ENCODE results near the gene KRTAP10-6.

DNA sequence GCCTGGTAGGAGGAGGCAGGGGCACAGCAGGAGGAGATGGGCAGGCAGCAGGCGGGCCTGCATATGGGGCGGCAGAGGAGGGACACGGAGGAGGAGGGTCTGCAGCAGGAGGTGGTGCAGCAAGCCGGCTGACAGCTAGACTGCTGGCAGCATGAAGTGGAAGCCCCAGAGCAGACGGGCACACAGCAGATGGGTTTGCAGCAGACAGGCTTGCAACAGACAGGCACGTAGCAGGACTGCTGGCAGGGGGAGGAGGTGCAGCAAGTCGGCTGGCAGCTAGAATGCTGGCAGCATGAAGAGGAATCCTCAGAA is 12.5 kb downstream of the KRTAP10-6 start:
- TF ChIP-seq BHLHE40 (IDR thresholded peaks at IDR 0.05; ENCODE audit: borderline replicate concordance) (no peak), ELF4 (IDR thresholded peaks at IDR 0.05) (no peak), FOXM1 (IDR thresholded peaks at IDR 0.05; ENCODE audit: borderline replicate concordance) (no peak), TARDBP (IDR thresholded peaks at IDR 0.05) (no peak), HDGF (IDR thresholded peaks at IDR 0.05; ENCODE audit: borderline replicate concordance) (no peak), SP1 (IDR thresholded peaks at IDR 0.05) (no peak), FOXK2 (IDR thresholded peaks at IDR 0.05) (no peak), L3MBTL2 (conservative IDR thresholded peaks at IDR 0.05) (no peak), NFRKB (IDR thresholded peaks at IDR 0.05) (no peak), SUZ12 (IDR thresholded peaks at IDR 0.05) (no peak)
